A549 treated with DMSO at 1 μM for 4 hours (cell line): ENCODE results near the gene FBN3. TPM values are rescaled to one million over a fixed set of nuclear protein-coding genes. Genes with fewer than 3 reads are reported as not detected.

ENCODE experiments used
- total RNA-seq: library from RNA; stranded (reverse); fragments of 200-300 nt; extraction: Qiagen RNA extraction; gene quantifications from 5 replicates; pipeline ENCODE4 v1.2.3, GENCODE V29; 2022; ENCODE audit warnings: low read depth

FBN3 gene
- 0.01 TPM in 1 of 5 replicates, not detected in the others for total RNA-seq

DNA sequence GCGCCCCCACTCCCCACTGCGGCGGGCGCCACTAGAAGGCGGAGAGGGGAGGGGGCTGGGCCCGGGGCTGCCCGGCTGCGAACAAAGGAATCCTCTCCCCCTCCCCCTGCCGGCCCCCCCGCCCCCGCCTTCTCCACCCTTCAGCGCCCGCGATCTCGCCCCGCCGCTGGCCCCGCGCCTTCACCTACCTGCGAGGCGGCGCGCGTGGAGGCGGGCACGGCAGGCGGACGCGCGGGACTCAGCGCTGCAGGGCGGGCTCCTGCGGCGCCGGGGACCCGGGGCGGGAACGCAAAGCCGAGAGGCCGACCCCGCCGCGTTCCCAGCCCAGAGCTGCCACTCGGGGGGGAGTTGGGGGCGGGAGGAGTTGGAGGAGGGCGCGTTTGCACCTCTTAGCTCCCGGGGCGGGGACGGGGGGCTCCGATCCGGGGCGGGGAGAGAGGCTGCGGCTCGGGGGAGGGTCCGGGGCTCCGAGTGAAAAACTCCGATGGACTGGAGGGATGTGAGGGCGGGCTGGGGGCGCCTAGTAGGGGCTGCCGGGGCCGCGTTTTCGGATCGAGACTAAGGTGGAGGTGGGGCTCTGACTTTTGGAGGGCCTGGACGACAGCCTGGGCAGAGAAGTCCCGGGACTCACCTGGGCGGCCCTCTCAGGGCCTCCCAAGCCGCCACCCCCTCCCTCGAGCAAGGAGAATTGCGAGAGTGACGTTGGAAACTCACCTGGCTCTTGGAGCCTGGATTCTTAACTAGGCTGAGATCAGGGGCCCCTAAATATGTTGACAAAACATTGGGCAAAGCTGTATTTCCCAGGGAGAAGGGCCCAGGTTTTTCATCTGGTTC lies at the start of gene FBN3:
Gene FBN3, minus strand, starts transcription at position 332 of the 834 bp plus-strand sequence. CDS start 2,112 bp downstream, outside the sequence.

DNA sequence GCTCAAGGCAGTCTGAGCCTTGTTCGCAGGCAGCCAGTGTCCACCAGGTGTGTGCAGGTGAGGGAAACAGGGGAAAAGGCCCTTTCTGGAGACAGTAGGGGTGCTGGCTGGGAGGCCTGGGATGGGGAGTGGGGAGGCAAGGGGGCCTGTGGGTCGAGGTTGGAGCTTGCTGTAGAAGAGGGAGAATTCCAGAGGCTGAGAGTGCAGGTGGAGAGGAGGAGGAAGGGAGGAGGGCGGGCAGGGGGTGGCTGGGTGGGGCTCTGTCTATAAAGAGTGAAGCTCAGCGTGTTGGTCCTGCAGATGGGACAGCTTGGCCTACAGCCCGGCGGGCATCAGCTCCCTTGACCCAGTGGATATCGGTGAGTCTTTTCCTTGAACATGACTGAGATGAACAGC lies 96.9 kb downstream of the FBN3 start, which contains the start of gene CCL25:
Gene CCL25, plus strand, starts transcription at position 297 of the 396 bp plus-strand sequence. CDS start 290 bp downstream, outside the sequence.

Other genes with a start within 250 kb of the FBN3 start
- 11.8 to 18.7 TPM (median 16.9 TPM) in 5 replicates for gene MAP2K7, start 245.7 kb downstream of the FBN3 start, total RNA-seq
- 0.52 to 1.8 TPM (median 1.7 TPM) in 5 replicates for gene TGFBR3L, start 234.8 kb downstream of the FBN3 start, total RNA-seq
- 19.9 to 29.9 TPM (median 28.1 TPM) in 5 replicates for gene SNAPC2, start 229.3 kb downstream of the FBN3 start, total RNA-seq
- gene CTXN1, start 223.5 kb downstream of the FBN3 start, total RNA-seq: 10.0 to 22.5 TPM (median 17.0 TPM) in 5 replicates
- 23.8 to 33.8 TPM (median 29.2 TPM) in 5 replicates for gene TIMM44, start 205.9 kb downstream of the FBN3 start, total RNA-seq
- gene ELAVL1, start 144.0 kb downstream of the FBN3 start, total RNA-seq: 69.1 to 74.2 TPM (median 72.4 TPM) in 5 replicates
- gene CCL25, start 96.8 kb downstream of the FBN3 start, total RNA-seq: not detected in 5 replicates
- 2.7 to 3.9 TPM (median 3.5 TPM) in 5 replicates for gene CERS4, start 59.8 kb upstream of the FBN3 start, total RNA-seq
- gene CD320, start 158.8 kb upstream of the FBN3 start, total RNA-seq: 64.1 to 101 TPM (median 91.3 TPM) in 5 replicates
- gene NDUFA7, start 171.8 kb upstream of the FBN3 start, total RNA-seq: 67.6 to 88.6 TPM (median 85.0 TPM) in 5 replicates
- 406 to 906 TPM (median 811 TPM) in 5 replicates for gene RPS28, start 171.9 kb upstream of the FBN3 start, total RNA-seq
- gene KANK3, start 193.7 kb upstream of the FBN3 start, total RNA-seq: 2.7 to 4.5 TPM (median 3.2 TPM) in 5 replicates
- 41.1 to 55.3 TPM (median 50.4 TPM) in 5 replicates for gene ANGPTL4, start 214.6 kb upstream of the FBN3 start, total RNA-seq
- 74.0 to 98.5 TPM (median 81.5 TPM) in 5 replicates for gene RAB11B, start 240.8 kb upstream of the FBN3 start, total RNA-seq